Adrenal gland (tissue), 12 donors: ENCODE measurements around the gene MGMT. TPM values are rescaled to one million over a fixed set of nuclear protein-coding genes. Genes with fewer than 3 reads are reported as not detected.

Source experiments
- DNase-seq, 7 donors: peaks; one replicate each; pipeline ENCODE4 v3.0.0-alpha.2; 2019 to 2020
- H3K27ac ChIP-seq, 5 donors: fragments of 200-600 bp; sonication (generic) in 4 of 5; 1 replicate in 3 of 5; 2 replicates in 2 of 5; pipeline versions ENCODE4 v1.5.1 to v1.8.0; 2016 to 2020; ENCODE audit warnings: mild to moderate bottlenecking in 1 of 5
- H3K27me3 ChIP-seq: fragments of 200-600 bp; 2 replicates; pipeline ENCODE4 v1.8.0; 2021
- H3K36me3 ChIP-seq, 2 donors: fragments of 200-600 bp; replicated peaks in 1 of 2; 1 replicate in 1 of 2; 2 replicates in 1 of 2; pipeline versions ENCODE4 v1.5.1 to v1.8.0; 2018 to 2022
- H3K4me1 ChIP-seq, 2 donors: fragments of 200-600 bp; replicated peaks in 1 of 2; 1 replicate in 1 of 2; 2 replicates in 1 of 2; pipeline versions ENCODE4 v1.5.1 to v1.8.0; 2018 to 2021
- H3K4me3 ChIP-seq, 4 donors: fragments of 200-600 bp; sonication (generic) in 3 of 4; one replicate each; pipeline ENCODE4 v1.5.1; 2016 to 2018
- H3K9me3 ChIP-seq, 3 donors: fragments of 200-600 bp; sonication (generic) in 1 of 3; replicated peaks in 1 of 3; 1 replicate in 2 of 3; 2 replicates in 1 of 3; pipeline versions ENCODE4 v1.5.1 to v1.8.0; 2016 to 2021
- CTCF ChIP-seq, 6 experiments: fragments of 450-650 bp in 4 of 6; fragments of 200-600 bp in 2 of 6; sonication (generic) in 1 of 6; IDR thresholded peaks; 1 replicate in 5 of 6; 2 replicates in 1 of 6; pipeline versions ENCODE4 v1.5.1 to v1.8.0; 2016 to 2021; ENCODE audit warnings: antibody characterized with exemption in 6 of 6, mild to moderate bottlenecking in 2 of 6, moderate library complexity in 1 of 6
- POLR2A ChIP-seq, 2 donors: fragments of 450-650 bp; IDR thresholded peaks; one replicate each; pipeline ENCODE4 v1.6.1; 2017; ENCODE audit warnings: antibody characterized with exemption in 2 of 2, mild to moderate bottlenecking in 2 of 2, moderate library complexity in 1 of 2
- WGBS, 4 donors: extraction: QIAGEN DNeasy Blood & Tissue Kit in 2 of 4; methylation state at CpG; one replicate each; pipeline versions ENCODE4 v1.1.5 to v1.1.7; 2013 to 2017; 5-methylcytosine and 5-hydroxymethylcytosine counted together
- intact Hi-C, 2 donors: fragments of 100-400 bp; cut with DNase I; formaldehyde crosslinking; loops; one replicate each; pipeline versions ENCODE4 v1.14.1 to v1.15.0; 2022 to 2023
- polyA plus RNA-seq, 3 donors: library from polyadenylated mRNA; stranded (reverse); fragments of 200-250 nt in 2 of 3; fragments of 350-450 nt in 1 of 3; fragmentation: Illumina TruSeq in 1 of 3; extraction: RNeasy Lipid Tissue Mini Kit (QIAGEN cat#74804) in 1 of 3; gene quantifications; one replicate each; pipeline ENCODE4 v1.2.3, GENCODE V29; 2013 to 2014
- total RNA-seq, 9 donors: library from RNA; depleted of rRNA in 4 of 9; stranded (reverse); fragments of >200 nt in 4 of 9; fragments of 120-200 nt in 1 of 9; fragmentation: NEBNext Ultra II Directional in 1 of 9; extraction: Animal tissue kit (Norgen Biotek cat#: 25700) in 1 of 9; gene quantifications; one replicate each; pipeline versions ENCODE4 v1.1.0 to v1.2.4, GENCODE V29; 2013 to 2023
- donor health status: healthy with polysubstance abuse.
- donor health status: Bipolar disorder and iron deficiency.
- donor health status: DM: yes; HTN: yes; CAD: no.
- donor health status: DM: no; HTN: no; CAD: no.
- donor health status: DM: no; HTN: no; CAD: no.
- donor health status: DM: yes; HTN: yes; CAD: no.

The MGMT gene
- total and polyA plus RNA-seq, 12 donors: 3.8 to 35.8 (median 21.2) TPM

DNA sequence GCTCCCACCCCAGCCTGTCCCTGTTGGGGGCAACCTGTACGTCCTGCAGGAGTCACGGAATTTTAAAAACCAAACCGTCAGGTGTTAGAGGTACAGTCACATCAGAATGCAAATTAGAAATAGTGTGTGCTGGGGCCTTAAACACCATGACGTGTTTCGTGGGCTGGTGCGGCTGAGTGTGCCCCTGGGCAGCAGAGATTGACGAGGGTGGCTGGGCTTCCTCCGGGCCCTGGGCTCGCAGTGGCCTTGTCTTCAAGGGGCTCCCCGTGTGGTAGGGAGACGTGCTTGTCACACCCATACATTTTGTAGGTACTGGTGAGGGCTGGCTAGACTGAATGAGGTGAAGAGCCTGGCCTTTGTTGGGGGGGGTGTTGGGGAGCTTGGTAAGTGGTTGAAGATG, 7.6 kb downstream of the MGMT start:
- Histone ChIP-seq H3K27me3 (no peaks in the 10 kb centered on the region), H3K36me3 (no peaks in the 10 kb centered on the region), H3K4me3 (no peak overlapping the region), H3K9me3 (no peaks in the 10 kb centered on the region), H3K27ac (no peak overlapping the region), H3K4me1 (no peaks in the 10 kb centered on the region)
- 89 to 93% (median 91%) methylated on average over 11 of the region's 11 CpGs for WGBS, 4 donors
- TF ChIP-seq CTCF (IDR thresholded peaks at IDR 0.05) (no peak), POLR2A (IDR thresholded peaks at IDR 0.05) (no peak)
- intact Hi-C loops: no loop called here
- no peak for DNase-seq

- H3K4me3 ChIP-seq: no peak overlapping the region
- no peaks in the 10 kb centered on the region for H3K9me3 ChIP-seq
- intact Hi-C loops: no loop called here
- DNase-seq: no peak
- no peak for TF ChIP-seq POLR2A (IDR thresholded peaks at IDR 0.05)
- TF ChIP-seq CTCF (IDR thresholded peaks at IDR 0.05): no peak
- no peak overlapping the region for H3K27ac ChIP-seq
- H3K4me1 ChIP-seq: no peaks in the 10 kb centered on the region
- no peaks in the 10 kb centered on the region for H3K36me3 ChIP-seq
- 95 to 100% (median 96%) methylated on average over 4 to 8 of the region's 8 CpGs for WGBS, 4 donors
- no peaks in the 10 kb centered on the region for H3K27me3 ChIP-seq
These were observed 9.4 kb downstream of the MGMT start for GRCh38 chr10:129476431-129476830.

GRCh38 chr10:129477051-129477450, 10.0 kb downstream of the MGMT start:
- intact Hi-C loops: no loop called here
- 93 to 98% (median 95%) methylated on average over 5 of the region's 5 CpGs for WGBS, 4 donors

GRCh38 chr10:129481641-129482040, 14.6 kb downstream of the MGMT start:
- no peaks in the 10 kb centered on the region for H3K4me1 ChIP-seq
- peaks cover 0 to 22% (median 0%) of the 10 kb centered on the region in 3 donors for H3K9me3 ChIP-seq
- intact Hi-C loops: no loop called here
- no peak for TF ChIP-seq CTCF (IDR thresholded peaks at IDR 0.05)
- no peaks in the 10 kb centered on the region for H3K27me3 ChIP-seq
- H3K27ac ChIP-seq: no peak overlapping the region
- no peaks in the 10 kb centered on the region for H3K36me3 ChIP-seq
- no peak for DNase-seq
- H3K4me3 ChIP-seq: no peak overlapping the region
- WGBS, 4 donors: 94 to 97% (median 95%) methylated on average over 1 of the region's 1 CpG

More at GRCh38 chr10:129477051-129477450, 10.0 kb downstream of the MGMT start:
- Histone ChIP-seq H3K27me3 (no peaks in the 10 kb centered on the region), H3K27ac (no peak overlapping the region), H3K4me1 (no peaks in the 10 kb centered on the region), H3K36me3 (no peaks in the 10 kb centered on the region), H3K9me3 (no peaks in the 10 kb centered on the region), H3K4me3 (no peak overlapping the region)
- TF ChIP-seq CTCF (IDR thresholded peaks at IDR 0.05) (no peak), POLR2A (IDR thresholded peaks at IDR 0.05) (no peak)
- no peak for DNase-seq
